HG03575 (cell line): ENCODE results near the gene JPH3.
"Not testable (repeated sequence)": the region's sequence is repeated elsewhere in the genome, so short reads cannot be mapped to it uniquely, and the experiment has no call there.

ENCODE experiments used
- ATAC-seq: cut with Tn5 transposase; IDR thresholded peaks from one replicate; pipeline ENCODE4 v1.9.1; 2021; ENCODE audit not compliant: unreplicated experiment, insufficient number of reproducible peaks, low FRiP score; ENCODE audit errors: extremely low read depth

The JPH3 gene

GRCh38 chr16:87570938-87571867, 31.1 kb upstream of the JPH3 start:
- no peak for ATAC-seq

DNA sequence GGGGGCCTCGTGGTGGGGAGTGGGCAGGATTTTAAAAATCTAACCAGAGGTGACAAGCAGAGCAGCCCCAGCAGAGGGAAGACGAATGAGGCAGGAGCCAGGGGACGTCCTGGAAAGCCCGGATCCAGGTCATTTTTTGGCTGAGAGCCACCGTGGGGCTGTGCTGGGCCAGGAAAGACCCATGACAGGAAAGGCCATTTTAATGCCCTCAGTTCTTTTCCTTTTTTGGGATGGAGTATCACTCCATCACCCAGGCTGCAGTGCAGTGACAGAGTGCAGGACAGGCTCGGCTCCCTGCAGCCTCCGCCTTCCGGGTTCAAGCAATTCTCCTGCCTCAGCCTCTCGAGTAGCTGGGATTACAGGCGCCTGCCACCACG, 30.5 kb upstream of the JPH3 start:
- ATAC-seq: no peak

DNA sequence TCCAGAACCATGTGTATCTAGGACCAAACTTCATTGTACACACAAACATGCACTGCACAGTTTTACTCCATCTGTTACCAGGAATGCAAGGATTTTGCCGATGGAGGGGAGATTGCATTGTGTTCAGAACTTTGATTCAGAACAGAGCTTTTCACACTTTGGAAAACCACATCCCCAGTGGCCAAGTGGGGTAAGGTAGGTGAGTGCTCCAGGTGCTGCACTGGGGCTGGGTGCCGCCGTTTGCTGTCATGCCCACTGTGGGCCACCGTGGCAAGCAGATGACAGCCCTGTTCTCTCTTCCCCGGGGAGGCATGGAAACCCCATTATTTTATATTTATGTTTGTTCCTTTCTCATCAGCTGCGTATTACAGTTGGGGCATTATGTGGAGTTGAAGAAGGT, 29.3 kb upstream of the JPH3 start:
- no peak for ATAC-seq

- no peak for ATAC-seq
These were observed 27.1 kb upstream of the JPH3 start for GRCh38 chr16:87575027-87575804.

GRCh38 chr16:87576171-87576570, 26.1 kb upstream of the JPH3 start:
- no peak for ATAC-seq

DNA sequence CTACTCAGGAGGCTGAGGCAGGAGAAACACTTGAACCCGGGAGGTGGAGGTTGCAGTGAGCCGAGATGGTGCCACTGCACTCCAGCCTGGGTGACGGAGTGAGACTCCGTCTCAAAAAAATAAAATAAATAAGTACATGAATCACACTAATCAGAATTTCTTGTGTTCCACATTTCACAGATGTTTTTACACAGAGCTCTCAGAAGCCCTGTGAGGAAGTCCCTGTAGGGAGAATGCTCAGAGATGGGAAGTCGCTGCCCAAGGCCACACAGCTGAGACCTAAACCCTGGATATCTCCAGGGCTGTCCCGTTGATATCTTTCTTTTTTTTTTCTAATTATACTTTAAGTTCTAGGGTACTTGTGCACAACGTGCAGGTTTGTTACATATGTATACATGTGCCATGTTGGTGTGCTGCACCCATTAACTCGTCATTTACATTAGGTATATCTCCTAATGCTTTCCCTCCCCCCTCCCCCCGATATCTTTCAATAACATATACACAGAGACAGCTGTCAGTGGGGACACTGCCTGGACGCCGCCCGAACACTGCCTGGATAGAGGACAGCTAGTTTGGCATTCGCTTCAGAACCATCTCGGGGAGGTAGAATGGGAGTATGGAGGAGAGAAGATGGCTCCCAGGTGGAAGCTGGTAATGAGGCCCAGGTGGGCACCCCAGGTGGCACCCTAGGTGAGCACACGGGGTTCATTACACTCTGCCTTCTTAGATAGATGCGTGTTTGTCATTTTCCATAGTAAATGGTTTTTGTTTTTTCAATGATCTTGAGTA, 24.0 kb upstream of the JPH3 start:
- ATAC-seq: not testable (repeated sequence)

DNA sequence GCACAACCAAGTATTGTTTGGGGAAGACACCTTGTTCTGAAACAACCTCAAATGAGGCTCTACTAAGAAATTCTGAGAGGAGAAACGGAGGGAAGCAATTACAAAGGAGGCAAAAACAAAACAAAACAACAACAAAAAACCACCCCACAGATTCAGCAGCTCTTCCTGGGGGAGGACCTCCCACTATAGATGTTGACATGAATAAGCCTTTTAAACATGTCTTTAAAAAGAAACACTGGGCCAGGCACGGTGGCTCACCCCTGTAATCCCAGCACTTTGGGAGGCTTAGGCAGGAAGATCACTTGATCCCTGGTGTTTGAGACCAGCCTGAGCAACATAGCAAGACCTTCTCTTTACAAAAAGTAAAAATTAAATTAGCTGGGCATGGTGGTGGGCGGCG, 22.6 kb upstream of the JPH3 start:
- no peak for ATAC-seq

DNA sequence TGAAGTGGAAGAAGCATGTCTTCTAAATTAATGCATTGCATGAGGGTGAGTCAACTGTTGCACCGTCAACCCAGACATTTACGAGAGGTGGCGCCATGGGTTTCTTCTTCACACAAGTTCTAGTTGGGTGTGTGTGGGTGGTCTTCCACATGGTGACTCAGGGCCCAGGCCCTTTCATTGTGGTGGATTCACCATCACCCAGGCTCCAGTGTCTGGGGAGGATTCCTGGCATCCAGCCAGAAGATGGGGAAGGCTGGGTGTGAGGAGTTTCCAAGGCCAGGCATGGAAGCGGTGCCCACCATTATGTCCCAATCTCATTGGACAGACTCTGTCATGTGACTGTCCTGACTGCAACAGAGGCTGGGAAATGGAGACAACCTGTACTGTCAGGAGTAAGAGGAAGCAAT, 21.4 kb upstream of the JPH3 start:
- no peak for ATAC-seq

GRCh38 chr16:87581857-87582215, 20.5 kb upstream of the JPH3 start:
- ATAC-seq: no peak

- ATAC-seq: no peak
These were observed 19.9 kb upstream of the JPH3 start for GRCh38 chr16:87582216-87582965.

GRCh38 chr16:87582966-87583325, 19.4 kb upstream of the JPH3 start:
- ATAC-seq: no peak

GRCh38 chr16:87583453-87584131, 18.7 kb upstream of the JPH3 start:
- ATAC-seq: no peak

- no peak for ATAC-seq
These were observed 18.0 kb upstream of the JPH3 start for GRCh38 chr16:87584271-87584670.

DNA sequence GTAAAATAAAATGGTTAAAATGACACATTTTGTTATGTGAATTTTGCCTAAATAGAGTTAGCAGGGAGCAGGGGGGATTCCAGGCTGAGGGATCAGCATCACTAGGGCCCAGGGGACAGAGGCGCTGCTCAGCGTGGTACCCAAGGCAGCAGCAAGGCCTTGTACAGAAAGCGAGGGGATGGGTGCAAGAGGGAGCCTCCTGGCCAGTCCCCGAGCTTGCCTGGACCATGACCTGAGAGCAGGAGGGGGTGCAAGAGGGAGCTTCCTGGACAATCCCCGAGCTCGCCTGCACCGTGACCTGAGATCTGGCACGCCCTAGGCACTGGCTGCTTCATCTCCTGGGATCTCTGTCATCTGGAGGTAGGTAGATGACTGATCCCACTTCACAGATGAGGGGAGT, 17.3 kb upstream of the JPH3 start:
- no peak for ATAC-seq

DNA sequence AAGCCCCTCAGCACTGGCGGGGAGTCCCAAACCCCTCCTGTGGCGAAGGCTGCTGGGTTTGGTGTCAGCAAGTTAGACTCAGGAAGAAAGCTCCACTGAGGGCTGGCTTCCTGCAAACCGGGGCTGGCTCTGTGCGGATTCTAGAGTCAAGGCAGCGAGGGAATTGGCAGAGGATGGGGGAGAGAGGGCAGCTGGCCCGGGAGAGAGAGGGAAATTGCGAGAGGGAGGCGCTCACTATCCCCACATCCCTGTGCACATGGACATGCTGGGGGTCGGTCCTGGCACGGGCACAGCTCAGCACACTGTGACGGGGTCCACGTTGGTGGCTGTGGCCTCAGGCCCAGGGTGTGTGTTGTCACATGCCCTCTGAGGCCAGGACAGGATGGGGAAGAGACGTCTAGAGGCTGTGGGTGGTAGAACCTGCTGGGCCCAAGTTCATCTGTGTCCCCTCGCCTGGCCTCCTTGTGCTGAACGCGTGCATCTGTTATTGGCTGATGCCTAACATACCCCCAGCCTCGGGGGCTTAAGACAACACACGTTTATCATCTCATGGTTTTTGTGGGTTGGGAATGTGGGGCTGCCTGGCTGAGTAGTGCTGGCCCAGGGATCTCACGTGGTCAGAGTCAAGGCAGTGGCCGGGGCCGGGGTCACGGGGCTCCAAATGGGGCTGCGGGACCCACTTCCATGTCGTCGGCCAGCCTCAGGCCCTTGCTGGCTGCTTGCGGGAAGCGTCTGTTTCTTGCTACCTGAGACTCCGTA, 16.7 kb upstream of the JPH3 start:
- ATAC-seq: no peak

GRCh38 chr16:87586201-87586782, 16.0 kb upstream of the JPH3 start:
- no peak for ATAC-seq

DNA sequence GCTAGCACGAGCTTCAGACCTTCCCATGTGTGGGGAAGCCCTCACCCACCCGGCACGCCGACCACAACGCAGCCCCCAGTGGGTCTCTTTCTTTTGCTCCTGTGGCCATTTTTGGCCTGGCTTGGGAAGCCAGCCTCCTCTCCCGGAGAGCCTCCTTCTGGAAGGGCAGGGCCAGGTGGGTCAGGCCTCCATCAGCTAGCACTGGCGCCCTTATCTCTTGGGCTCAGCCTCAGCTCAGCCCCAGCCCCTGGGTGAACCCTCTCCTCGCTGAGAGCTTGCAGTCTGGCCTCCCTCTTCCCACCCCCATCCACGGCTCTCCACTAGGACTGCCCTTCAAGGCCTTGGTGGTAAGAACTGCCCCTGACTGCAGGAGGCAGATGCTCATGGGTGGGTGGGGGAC, 14.7 kb upstream of the JPH3 start:
- no peak for ATAC-seq
